Stimulated activated CD8-positive, alpha-beta memory T cell treated with anti-CD3 and anti-CD28 coated beads, Interleukin-4, amount 100 ng/mL, for 48 hours (primary cell): Measurements from ENCODE around the gene NCSTN.

Experiments used
- DNase-seq: peaks from one replicate; pipeline ENCODE4 v3.0.0-alpha.2; 2020

NCSTN gene

DNA sequence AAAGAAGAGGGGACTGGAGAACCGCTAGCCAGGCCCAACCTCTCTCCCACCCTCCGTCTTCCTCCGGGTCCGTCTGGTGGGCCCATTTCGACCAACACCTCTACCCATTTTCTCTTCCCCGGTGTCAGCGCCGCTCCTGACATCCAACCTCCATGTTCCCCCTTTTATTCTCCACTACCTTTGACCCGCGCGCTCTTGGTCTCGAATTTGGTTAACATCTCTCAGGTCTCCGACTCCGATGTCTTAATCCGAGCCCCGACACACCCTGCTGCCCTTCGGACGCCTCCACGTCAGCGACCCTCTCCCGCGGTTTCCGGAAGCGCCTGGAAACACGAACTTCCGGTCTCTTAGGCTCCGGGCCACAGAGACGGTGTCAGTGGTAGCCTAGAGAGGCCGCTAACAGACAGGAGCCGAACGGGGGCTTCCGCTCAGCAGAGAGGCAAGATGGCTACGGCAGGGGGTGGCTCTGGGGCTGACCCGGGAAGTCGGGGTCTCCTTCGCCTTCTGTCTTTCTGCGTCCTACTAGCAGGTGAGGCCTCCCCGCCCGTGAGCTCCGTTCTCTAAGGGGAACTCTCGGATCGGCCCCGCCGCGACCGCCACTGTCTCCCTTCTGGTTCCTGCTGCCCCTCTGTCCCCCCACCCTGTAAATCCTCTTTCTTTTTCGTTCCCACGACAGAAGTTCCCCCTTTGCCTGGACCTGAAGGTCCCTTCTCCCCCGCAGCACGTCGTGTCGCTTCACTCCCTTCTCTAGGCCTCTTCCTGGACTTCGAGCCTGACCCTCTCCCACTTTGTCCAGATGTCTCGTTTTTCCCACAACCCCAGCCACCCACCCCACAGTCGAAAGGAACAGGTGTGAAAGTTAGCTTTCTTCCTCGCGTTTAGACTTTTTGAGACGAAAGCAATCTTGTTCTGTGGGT lies at the start of gene NCSTN, which contains the start of gene COPA:
Gene NCSTN, plus strand, starts transcription at position 431 of the 917 bp plus-strand sequence. Its CDS starts 14 bp downstream, at position 445.
Gene COPA, minus strand, starts transcription at position 298 of the 917 bp plus-strand sequence. Its CDS starts 80 bp downstream, at position 218.
- DNase-seq: peak; percentile 93

DNA sequence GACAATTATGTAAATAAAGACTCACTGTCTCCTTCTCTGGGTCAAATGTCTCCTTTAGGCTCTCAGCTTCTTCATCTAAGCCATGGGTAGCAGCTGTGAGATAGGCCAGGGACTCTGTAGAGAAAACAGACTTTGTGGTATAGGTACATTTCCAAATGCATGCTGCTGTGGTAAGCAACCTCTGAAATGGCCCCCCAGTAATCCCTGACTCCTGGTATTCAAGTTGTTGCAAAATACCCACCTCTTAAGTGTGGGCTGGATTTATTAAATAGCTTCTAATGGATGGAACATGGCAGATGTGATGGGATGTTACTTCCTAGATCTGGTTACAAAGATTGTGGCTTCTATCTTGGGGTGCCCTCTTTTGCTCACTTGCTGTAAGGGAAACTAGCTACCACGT lies 47.1 kb upstream of the NCSTN start:
- DNase-seq: no peak

DNA sequence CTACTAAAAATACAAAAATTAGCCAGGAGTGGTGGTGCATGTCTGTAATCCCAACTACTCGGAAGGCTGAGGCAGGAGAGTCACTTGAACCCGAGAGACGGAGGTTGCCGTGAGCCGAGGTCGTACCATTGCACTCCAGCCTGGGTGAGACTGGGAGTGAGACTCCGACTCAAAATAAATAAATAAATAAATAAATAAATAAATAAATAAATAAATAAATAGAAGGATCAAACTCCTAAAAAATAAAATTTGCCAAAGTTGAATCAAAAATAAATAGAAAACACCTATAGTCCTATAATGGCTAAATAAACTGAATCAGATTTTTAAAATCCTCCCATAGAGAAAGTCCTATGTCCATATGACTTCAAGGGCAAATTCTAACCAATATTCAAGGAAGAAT lies 43.0 kb upstream of the NCSTN start:
- no peak for DNase-seq

DNA sequence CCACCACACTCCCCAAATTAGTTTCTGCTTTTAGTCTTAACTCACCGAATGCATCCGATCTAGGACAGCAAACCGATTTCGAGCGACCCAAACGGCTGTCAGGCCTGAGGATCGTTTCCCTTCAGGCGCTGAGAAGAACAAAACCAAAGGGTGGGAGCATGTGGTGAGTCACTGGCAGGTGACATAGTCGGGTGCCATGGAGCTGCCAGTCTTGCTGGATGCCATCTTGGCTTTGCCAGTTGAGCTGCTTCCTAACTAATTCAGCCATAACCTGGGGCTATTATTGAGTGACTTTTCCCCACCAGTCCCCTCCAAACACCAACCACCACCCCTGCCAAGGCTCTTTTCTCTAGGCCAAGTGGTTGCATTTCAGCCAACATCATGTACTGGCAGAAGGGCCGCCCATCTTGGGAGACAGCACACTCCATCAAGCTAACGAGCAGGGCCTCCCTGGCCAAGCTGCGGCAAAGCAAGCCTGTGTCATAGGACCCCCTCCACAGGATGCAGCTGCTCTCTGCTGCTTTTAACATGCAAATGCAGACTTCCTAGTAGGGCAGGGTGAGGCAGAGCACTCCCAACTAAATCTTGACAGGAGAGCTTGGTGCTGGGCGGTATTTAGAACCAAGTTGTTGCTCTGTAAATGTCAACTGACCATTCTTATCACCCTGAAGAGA lies 35.9 kb upstream of the NCSTN start:
- DNase-seq: no peak

DNA sequence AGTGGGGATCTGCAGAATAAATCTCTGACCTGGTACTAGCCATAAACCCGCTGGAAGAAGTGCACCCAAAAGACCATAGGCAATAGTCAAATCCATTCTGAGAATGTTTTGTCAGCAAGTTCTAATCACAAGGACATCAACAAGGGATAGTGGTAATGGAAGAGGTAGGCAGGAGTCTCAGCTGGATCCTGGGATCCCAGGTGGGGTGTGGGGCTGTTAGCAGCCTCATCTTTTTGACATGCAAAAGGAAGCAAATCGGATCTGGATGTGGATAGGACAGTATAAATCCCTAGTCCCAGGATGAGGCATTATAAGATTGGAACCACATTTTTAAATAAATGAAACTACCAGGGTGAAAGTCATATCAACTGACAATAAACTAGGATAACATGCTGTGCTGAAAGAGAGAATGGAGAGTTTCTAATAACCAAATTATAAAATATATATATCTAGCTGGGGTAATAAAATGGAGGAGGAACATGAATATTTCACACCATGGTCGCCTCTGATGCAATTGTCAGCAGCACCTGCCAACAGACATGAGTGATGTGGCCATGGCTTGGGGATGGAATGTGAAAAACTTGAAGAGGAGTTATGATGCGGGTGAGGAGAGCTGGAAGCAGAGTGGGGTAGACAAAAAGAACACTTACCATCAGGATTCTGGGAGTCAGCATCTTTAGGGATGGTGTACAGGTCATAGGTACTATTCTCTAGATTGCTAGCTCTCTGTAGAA lies 34.6 kb upstream of the NCSTN start:
- DNase-seq: no peak

DNA sequence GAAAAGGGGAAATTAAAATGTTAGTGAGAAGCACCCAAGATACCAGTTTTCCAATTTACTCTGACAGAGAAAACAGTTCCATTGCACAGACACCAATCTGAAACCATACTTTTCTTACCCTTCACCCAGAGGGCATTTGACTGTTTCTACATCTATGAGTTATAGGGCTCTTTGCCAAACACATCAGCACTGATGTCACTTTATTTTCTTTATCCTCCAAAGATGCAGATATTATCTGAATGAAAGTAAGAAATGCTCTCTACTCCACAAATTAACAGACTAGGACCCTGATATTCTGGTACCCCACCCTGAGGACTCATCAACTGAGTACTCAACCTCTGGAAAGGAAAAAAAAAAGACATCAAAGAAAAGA lies 34.0 kb upstream of the NCSTN start:
- DNase-seq: no peak

DNA sequence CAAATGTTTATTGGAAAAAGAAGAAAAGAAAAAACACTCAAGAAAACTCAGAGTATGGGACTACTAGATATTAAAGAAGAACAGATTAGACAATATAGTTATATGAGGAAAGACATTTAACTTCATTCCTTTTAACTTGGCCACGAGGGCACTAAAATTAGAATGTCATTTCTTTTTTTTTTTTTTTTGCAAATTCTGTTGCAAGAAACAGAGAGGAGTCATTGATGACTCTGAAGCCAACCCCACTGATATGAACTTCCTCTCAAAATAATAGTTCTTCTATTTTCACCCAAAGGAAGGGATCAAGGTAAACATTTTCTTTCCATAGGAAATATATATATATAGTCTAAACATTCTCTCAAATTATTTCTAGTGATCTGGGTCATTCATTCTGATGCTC lies 33.6 kb upstream of the NCSTN start:
- no peak for DNase-seq

DNA sequence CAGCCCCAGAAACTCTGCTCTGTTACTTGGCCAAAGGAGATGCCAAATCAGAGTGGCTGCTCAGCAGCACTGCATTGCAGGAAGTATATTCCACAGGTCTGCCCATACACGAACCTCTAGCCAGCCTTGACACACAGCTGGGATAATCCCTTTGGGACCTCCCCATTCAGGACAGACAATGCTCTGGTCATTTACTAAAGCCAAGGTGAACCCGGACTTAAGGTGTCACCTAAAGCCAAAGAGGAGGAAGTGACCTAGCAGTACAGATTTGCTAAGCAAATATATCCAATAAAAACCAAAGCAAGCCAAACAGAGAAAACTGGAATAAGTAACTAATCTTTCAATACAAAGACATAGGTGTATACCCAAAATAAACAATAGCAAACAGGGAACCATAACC lies 27.8 kb upstream of the NCSTN start:
- DNase-seq: no peak

DNA sequence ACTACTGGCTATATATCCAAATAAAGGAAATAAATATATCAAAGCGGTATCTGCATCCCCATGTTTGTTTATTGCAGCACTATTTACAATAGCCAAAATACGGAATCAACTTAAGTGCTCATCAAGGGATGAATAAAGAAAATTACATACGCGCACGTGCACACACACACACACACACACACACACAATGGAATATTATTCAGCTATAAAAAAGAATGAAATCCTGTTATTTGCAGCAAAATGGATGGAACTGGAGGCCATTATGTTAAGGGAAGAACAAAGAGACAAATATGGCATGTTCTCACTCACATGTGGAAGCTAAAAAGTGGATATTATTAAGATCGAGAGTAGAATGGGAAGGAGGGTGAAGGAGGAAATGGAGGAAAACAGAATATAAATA lies 20.4 kb upstream of the NCSTN start:
- no peak for DNase-seq

DNA sequence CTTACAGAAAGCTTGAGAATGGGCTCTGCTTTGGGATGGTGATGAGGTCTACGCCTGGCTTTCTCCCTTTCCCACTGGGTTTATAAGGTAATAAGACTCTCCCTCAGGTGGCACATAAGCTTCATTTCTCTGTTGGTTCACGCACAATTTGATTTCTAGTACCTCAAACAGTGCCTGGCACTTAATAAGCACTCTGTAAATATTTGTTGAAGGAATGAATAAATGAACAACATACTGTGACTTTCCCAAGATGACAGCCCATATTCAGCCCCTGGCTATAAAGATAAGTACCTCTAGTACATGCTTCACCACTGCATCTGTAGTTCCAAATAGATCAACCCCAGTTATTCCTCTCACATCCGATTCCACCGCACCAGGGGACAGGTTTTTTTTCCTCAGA lies 17.9 kb upstream of the NCSTN start:
- no peak for DNase-seq

DNA sequence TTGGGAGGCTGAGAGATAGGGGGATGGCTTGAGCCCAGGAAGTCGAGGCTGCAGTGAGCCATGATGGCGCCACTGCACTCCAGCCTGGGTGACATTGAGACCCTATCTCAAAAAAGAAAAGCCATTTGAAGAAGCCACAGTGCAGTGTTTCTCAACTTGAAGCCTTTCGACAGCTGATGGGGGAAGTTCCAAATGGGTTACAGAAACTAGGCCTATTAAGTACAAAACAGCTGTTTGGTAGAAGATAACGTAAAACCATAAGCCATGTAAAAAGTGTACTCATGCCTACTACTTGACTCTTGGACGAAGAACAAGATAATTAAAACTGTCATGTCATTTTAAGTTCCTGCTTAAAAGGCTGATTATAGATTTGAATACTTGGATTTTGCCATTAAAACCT lies 16.8 kb upstream of the NCSTN start:
- DNase-seq: no peak

DNA sequence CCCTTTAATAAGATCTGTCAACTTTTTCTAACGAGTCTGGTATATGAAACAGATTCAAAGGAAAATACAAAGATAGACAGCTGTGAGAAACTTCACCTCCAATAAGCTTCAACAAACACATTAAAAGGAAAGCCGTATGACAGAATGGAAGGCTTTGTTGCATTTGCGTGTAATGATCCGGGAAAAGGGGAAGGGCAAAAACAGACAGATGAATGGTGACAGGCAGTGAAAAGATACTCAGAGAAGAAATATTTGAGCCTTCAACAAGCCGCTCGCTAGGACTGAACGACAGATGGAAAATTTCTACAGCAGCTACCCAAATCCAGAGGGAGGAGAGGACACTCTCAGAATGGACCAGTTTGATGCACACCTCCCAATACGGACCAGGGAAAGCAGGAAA lies 15.0 kb upstream of the NCSTN start:
- no peak for DNase-seq

DNA sequence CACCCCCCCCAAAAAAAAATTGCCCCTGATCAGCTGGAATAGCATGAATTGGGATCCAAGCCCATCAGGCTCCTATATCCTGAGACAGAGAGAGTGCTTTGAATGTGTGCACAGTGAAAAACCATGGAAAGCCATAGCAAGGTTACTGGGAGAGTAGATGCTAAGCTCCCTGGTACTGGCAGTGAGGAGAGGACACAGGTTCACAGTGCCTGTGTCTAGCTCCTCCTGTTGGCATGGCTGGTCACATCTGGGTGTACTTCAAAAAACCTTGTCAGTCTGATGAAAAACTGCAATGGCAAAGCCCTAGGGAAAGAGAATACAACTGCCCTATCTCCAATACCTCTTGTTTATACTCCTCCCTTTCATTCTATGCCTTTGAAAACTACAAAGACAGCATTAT lies 13.1 kb upstream of the NCSTN start:
- no peak for DNase-seq

DNA sequence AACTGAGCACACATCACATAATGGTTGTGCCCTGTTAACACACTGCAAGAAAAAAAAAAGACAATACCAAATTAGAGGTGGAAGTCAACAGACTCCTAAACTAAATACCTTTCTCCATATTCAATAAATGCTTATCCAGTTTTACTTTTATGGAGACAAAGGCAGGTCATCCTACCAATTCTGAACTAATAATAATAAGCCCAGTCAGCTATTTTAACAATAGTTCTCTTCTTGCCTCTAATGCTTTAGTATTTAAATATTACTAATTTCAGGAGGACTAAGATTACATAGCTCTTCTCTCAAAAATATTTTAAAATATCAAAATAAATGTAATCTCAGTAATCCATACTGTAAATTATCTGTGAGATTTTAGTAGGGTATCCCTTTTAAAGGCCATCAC lies 10.7 kb upstream of the NCSTN start:
- no peak for DNase-seq

DNA sequence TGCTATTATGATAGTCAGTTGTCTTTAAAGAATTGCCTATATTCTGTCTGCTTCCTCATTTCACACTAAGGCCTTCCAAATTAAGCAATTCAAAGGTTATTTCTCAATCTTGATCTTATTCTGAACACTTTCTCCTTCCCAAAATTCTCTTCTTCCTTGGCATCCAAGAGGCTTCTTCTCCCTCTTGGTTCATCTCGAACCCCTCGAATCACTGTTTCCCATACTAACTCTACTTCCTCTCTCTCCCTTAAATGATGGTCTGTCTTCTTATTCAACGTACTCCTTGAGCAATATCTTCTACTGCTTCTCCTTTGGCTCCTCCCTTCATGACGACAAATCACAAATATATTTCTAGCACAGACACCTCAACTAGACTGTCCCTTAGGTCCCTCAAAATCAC lies 4.6 kb upstream of the NCSTN start:
- no peak for DNase-seq

DNA sequence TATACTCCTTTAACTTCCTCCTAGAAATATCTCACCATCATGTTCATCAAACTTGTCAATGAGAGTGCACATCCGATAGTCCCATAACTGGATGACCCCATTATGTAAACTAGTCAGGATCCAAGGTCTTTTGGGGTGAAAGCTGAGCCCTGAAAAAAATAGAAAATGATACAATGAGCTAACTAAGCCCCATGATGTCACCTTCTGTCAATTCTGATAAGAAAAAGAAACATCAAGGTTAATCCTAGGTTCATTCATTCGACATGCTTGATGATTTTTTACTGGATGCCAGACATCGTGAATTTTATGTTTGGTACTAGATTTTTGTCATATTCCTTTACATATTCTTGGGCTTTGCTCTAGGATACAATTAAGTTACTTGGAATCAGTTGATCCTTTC lies 3.0 kb upstream of the NCSTN start:
- no peak for DNase-seq

DNA sequence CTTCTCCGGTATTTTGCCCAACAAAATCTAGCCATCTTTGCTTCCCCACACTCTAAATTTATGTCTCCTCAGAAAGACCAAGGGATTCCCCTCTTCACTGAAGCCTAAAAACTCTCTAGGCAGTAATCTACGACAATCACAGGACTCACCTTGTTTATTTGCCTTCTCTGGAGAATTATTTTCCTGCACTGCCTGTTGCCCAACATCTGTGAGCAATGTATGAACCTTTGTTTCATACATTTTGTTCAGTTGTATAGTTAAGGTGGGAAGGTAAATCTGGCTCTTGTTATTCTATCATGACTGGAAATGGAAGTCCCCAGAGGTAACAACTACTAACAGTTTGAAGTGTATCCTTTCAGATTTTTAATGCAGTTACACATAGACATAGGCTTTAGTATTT lies 2.3 kb upstream of the NCSTN start:
- no peak for DNase-seq

DNA sequence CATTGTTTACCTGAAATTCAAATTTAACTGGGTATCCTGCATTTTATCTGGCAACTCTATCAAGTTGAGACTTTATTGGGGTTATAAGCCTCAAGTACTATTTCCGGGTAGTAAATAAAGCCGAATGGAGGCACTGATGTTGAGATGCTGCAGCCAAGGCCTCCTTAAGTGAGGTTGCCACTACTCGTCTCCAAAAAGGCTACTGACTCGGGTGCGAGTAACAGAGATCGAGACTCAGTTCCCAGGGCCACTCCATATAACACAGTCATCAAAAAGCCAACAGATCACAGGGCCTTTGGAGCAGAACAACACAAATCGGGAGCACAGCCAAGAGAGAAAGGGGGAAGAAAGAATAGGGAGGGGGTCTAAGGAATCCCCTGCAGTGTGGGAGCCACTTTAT lies 657 bp upstream of the NCSTN start:
- DNase-seq: no peak

DNA sequence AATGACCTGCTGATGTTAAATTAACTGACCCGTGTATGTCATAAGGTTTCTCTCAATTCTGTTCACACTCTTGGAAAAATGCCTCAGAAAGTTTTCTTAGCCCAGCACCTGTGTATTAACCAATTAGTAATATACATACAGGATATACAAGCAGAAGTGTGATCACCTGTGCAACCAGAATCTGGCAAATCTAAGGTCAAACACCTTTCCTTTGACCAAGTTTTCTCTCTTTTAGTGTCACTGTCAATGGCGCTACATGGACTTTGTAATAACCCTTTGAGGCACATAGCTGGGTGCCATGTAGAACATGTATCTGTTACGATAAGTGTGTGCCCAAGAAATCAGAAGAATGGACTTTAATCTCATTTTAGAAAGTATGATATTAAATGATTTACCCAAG lies 1.1 kb downstream of the NCSTN start:
- DNase-seq: no peak

DNA sequence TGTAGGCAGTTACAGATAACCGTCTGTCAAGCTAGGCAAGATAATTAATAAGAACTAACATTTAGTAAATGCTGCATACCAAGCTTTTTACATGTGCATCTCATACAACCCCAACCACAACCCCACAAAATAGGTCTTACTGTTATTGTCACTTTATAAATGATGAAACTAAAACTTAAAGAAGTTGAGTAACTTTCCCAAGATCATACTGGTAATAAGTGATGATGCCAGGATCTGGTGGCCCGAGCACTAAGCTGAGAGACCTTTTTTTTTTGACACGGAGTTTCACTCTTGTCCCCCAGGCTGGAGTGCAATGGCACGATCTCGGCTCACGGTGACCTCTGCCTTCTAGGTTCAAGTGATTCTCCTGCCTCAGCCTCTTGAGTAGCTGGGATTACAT lies 1.8 kb downstream of the NCSTN start:
- no peak for DNase-seq

DNA sequence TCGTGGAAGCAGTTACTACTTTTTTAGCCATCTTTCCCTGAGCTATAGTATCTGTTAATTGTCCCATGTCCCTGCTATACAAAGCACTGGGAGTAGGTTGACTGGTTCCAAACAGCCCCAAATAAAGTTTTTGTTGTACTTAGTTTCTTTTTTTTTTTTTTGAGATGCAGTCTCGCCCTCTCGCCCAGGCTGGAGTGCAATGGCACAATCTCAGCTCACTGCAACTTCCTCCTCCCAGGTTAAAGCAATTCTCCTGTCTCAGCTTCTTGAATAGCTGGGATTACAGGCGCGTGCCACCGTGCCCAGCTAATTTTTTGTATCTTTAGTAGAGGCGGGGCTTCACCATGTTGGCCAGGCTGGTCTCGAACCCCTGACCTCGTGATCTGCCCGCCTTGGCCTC lies 3.3 kb downstream of the NCSTN start:
- no peak for DNase-seq

DNA sequence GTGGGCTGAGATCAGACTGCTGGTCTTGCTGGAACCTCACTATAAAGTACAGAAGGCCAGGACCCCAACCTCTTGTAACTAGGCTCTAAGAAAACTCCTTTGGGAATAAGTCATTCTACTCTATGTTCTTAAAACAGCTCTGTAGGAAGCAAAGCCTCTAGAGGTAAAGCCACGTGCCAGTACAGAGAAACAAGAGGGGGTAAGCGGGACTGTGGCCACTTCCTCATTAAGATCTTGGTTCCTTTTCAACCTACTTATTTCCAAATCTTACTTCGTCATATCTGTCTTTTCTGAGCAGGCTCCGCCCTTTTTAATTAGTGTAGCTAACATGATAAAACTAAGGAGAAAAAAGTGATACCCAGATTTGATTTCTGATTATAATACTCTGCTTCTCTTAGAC lies 3.8 kb downstream of the NCSTN start:
- no peak for DNase-seq

DNA sequence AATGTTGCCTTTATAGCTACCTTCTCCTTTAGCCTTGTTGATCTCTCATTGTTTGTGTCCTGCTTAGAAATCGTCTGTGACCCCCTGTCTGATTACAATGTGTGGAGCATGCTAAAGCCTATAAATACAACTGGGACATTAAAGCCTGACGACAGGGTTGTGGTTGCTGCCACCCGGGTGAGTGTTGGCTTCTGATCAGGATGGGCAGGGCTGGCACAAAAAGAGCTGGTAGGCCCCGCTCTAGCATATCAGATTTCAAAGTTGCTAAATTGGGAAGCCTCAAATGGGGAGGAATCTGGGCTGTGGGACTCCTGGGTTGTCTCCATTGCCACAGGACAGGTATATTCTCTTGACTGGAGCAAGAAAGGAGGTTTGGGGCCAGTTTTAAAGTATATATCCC lies 8.4 kb downstream of the NCSTN start:
- DNase-seq: no peak

DNA sequence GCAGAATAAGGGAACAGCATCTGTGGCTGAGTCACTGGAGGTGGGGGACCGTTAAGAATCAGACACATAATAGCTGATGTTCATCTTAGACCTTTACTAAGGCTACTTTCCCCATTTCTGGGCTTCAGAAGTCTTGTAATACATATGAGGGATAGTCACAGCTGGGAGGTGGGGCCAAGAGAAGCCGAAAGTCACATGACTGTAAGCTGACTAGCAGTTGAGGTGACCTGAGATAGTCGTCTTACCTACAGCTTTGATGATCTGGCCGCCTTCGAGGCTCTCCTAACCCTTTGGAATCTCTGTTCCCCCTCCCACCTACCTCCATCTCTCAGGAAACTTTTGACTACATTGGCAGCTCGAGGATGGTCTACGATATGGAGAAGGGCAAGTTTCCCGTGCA lies 9.4 kb downstream of the NCSTN start:
- DNase-seq: no peak
